Activated T-helper 2 cell treated with anti-CD3 and anti-CD28 coated beads, Interferon-gamma antibody, Interleukin-2, Interleukin-4, amounts not matched to agents 10 μg/mL and 5 μg/mL and 100 μg/mL, durations not matched to agents 14 hours and 24 hours and 36 hours (primary cell): ENCODE results near the gene MYBPC3. TPM values are rescaled to one million over a fixed set of nuclear protein-coding genes. Genes with fewer than 3 reads are reported as not detected.

Experiments
- DNase-seq: peaks from one replicate; pipeline ENCODE4 v3.0.0; 2021; ENCODE audit warnings: low spot score
- H3K27ac Mint-ChIP-seq: one replicate; pipeline ENCODE4 v1.8.0; 2021; ENCODE audit warnings: mixed read lengths
- H3K27me3 Mint-ChIP-seq: one replicate; pipeline ENCODE4 v1.8.0; 2021; ENCODE audit warnings: low read depth, mixed read lengths
- H3K36me3 Mint-ChIP-seq: one replicate; pipeline ENCODE4 v1.8.0; 2021; ENCODE audit warnings: low read depth, mixed read lengths
- H3K4me1 Mint-ChIP-seq: one replicate; pipeline ENCODE4 v1.8.0; 2021; ENCODE audit warnings: low read depth, mixed read lengths
- H3K4me3 Mint-ChIP-seq: one replicate; pipeline ENCODE4 v1.8.0; 2021; ENCODE audit warnings: low read depth, mild to moderate bottlenecking, moderate library complexity, mixed read lengths
- H3K9me3 Mint-ChIP-seq: one replicate; pipeline ENCODE4 v1.8.0; 2021; ENCODE audit warnings: mixed read lengths
- intact Hi-C: fragments of 100-400 bp; cut with micrococcal nuclease; formaldehyde crosslinking; loops from one replicate; pipeline ENCODE4 v1.15.1; 2023
- total RNA-seq: library from RNA; stranded (reverse); gene quantifications from 2 replicates; pipeline ENCODE4 v1.2.3, GENCODE V29; 2022

The MYBPC3 gene
- total RNA-seq, 1 donor from 2014 or later: not detected

- Mint-ChIP-seq H3K27ac (no peak overlapping the region), H3K27me3 (no peaks in the 10 kb centered on the region), H3K4me3 (no peak overlapping the region), H3K4me1 (no peaks in the 10 kb centered on the region), H3K36me3 (no peaks in the 10 kb centered on the region), H3K9me3 (no peaks in the 10 kb centered on the region)
- intact Hi-C loops: no loop called here
- no peak for DNase-seq
These were observed 1.1 kb downstream of the MYBPC3 start for GRCh38 chr11:47351156-47352126.

- no peak for DNase-seq
- H3K27ac Mint-ChIP-seq: no peak overlapping the region
- H3K9me3 Mint-ChIP-seq: no peaks in the 10 kb centered on the region
- no peaks in the 10 kb centered on the region for H3K4me1 Mint-ChIP-seq
- intact Hi-C loops: no loop called here
- no peaks in the 10 kb centered on the region for H3K36me3 Mint-ChIP-seq
- no peak overlapping the region for H3K4me3 Mint-ChIP-seq
- no peaks in the 10 kb centered on the region for H3K27me3 Mint-ChIP-seq
These were observed 2.2 kb downstream of the MYBPC3 start for GRCh38 chr11:47350315-47350714.

- intact Hi-C loops: no loop called here
- DNase-seq: no peak
- Mint-ChIP-seq H3K36me3 (no peaks in the 10 kb centered on the region), H3K4me3 (no peak overlapping the region), H3K27ac (no peak overlapping the region), H3K9me3 (no peaks in the 10 kb centered on the region), H3K27me3 (no peaks in the 10 kb centered on the region), H3K4me1 (no peaks in the 10 kb centered on the region)
These were observed 2.9 kb downstream of the MYBPC3 start for GRCh38 chr11:47349521-47350095.

- Mint-ChIP-seq H3K4me1 (no peaks in the 10 kb centered on the region), H3K36me3 (no peaks in the 10 kb centered on the region), H3K4me3 (no peak overlapping the region), H3K9me3 (no peaks in the 10 kb centered on the region), H3K27ac (no peak overlapping the region), H3K27me3 (no peaks in the 10 kb centered on the region)
- no peak for DNase-seq
- intact Hi-C loops: no loop called here
These were observed 3.6 kb downstream of the MYBPC3 start for GRCh38 chr11:47348859-47349258.

- H3K9me3 Mint-ChIP-seq: no peaks in the 10 kb centered on the region
- no peaks in the 10 kb centered on the region for H3K4me1 Mint-ChIP-seq
- H3K27ac Mint-ChIP-seq: no peak overlapping the region
- H3K27me3 Mint-ChIP-seq: no peaks in the 10 kb centered on the region
- intact Hi-C loops: no loop called here
- no peak overlapping the region for H3K4me3 Mint-ChIP-seq
- no peaks in the 10 kb centered on the region for H3K36me3 Mint-ChIP-seq
- no peak for DNase-seq
These were observed 4.2 kb downstream of the MYBPC3 start for GRCh38 chr11:47348131-47348802.

GRCh38 chr11:47347137-47347536, 5.4 kb downstream of the MYBPC3 start:
- intact Hi-C loops: no loop called here

GRCh38 chr11:47345890-47346563, 6.5 kb downstream of the MYBPC3 start:
- Mint-ChIP-seq H3K9me3 (no peaks in the 10 kb centered on the region), H3K4me1 (no peaks in the 10 kb centered on the region), H3K4me3 (no peak overlapping the region), H3K27me3 (no peaks in the 10 kb centered on the region), H3K27ac (no peak overlapping the region), H3K36me3 (no peaks in the 10 kb centered on the region)
- DNase-seq: no peak
- intact Hi-C loops: no loop called here

More at GRCh38 chr11:47347137-47347536, 5.4 kb downstream of the MYBPC3 start:
- no peaks in the 10 kb centered on the region for H3K9me3 Mint-ChIP-seq
- H3K4me3 Mint-ChIP-seq: no peak overlapping the region
- no peaks in the 10 kb centered on the region for H3K36me3 Mint-ChIP-seq
- no peaks in the 10 kb centered on the region for H3K4me1 Mint-ChIP-seq
- H3K27me3 Mint-ChIP-seq: no peaks in the 10 kb centered on the region
- DNase-seq: no peak
- no peak overlapping the region for H3K27ac Mint-ChIP-seq

GRCh38 chr11:47342854-47343253, 9.6 kb downstream of the MYBPC3 start:
- no peaks in the 10 kb centered on the region for H3K4me1 Mint-ChIP-seq
- no peak overlapping the region for H3K27ac Mint-ChIP-seq
- no peaks in the 10 kb centered on the region for H3K27me3 Mint-ChIP-seq
- no peaks in the 10 kb centered on the region for H3K9me3 Mint-ChIP-seq
- DNase-seq: no peak
- H3K36me3 Mint-ChIP-seq: no peaks in the 10 kb centered on the region
- no peak overlapping the region for H3K4me3 Mint-ChIP-seq
- intact Hi-C loops: no loop called here

- Mint-ChIP-seq H3K27me3 (no peaks in the 10 kb centered on the region), H3K36me3 (no peaks in the 10 kb centered on the region), H3K4me3 (no peak overlapping the region), H3K4me1 (no peaks in the 10 kb centered on the region), H3K9me3 (no peaks in the 10 kb centered on the region), H3K27ac (no peak overlapping the region)
- intact Hi-C loops: no loop called here
- DNase-seq: no peak
These were observed 10.3 kb downstream of the MYBPC3 start for GRCh38 chr11:47342036-47342803.

- Mint-ChIP-seq H3K4me1 (no peaks in the 10 kb centered on the region), H3K9me3 (no peaks in the 10 kb centered on the region), H3K27me3 (no peaks in the 10 kb centered on the region), H3K36me3 (no peaks in the 10 kb centered on the region), H3K4me3 (no peak overlapping the region), H3K27ac (no peak overlapping the region)
- intact Hi-C loops: no loop called here
- no peak for DNase-seq
These were observed 11.3 kb downstream of the MYBPC3 start for GRCh38 chr11:47340980-47341775.

- no peaks in the 10 kb centered on the region for H3K4me1 Mint-ChIP-seq
- H3K36me3 Mint-ChIP-seq: no peaks in the 10 kb centered on the region
- no peaks in the 10 kb centered on the region for H3K9me3 Mint-ChIP-seq
- no peaks in the 10 kb centered on the region for H3K27me3 Mint-ChIP-seq
- no peak overlapping the region for H3K27ac Mint-ChIP-seq
- no peak for DNase-seq
- H3K4me3 Mint-ChIP-seq: no peak overlapping the region
- intact Hi-C loops: no loop called here
These were observed 12.5 kb downstream of the MYBPC3 start for GRCh38 chr11:47340010-47340409.
